ENCODE measurements around the gene CAMK2B.

The CAMK2B gene

DNA sequence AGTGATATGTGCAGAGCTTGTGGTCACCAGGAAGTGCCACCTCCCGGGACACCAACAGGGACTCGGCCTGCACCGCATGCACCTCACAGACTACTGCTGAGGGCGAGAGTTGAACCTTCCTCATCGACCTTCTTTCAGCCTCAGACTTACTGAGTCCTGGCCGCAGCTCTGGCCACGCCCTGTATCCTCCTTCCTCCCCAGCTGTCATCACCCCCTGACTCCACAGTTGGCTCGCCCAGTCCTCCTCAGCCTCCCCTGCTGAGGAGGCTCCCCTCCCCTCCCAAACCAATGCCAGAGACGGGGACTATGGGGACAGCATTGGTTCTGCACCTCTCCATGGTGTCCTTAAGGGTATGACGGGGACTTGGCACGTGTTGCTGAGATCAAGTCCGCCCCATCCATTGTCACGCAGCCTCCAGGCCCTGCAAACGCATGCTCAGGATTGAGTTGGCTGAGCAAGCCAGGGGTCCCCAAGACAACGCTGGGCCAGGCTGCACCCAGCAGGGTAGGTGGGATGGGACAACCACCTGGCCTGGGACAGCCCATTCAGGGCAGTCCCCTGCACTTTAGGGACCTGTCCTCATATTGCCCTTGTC lies 75.7 kb downstream of the CAMK2B start:
- no peak for DNase-seq

- DNase-seq: no peak
Measured at GRCh38 chr7:44247868-44248651, 77.3 kb downstream of the CAMK2B start.

- DNase-seq: no peak
Measured at GRCh38 chr7:44246396-44247113, 78.8 kb downstream of the CAMK2B start.

DNA sequence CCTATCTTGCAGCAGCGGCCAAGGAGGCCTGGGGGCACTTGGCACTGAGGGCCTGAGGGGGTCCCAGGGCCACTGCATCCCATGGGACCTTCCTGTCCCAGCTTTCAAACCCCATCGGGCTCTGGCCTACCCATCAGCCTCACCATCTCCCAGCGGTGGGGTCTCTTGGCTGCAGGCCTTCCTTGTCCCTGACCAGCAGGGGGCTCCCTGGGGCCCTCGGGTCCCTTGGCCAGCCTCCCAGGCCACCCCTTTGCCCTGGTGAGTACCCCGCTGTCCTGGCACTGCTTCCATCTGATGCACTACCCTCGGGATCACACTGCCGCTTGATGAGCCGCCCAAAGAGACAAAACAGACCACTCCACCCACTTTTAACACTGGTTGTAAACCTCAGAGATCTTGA lies 81.1 kb downstream of the CAMK2B start:
- peak; percentile 8 for DNase-seq

DNA sequence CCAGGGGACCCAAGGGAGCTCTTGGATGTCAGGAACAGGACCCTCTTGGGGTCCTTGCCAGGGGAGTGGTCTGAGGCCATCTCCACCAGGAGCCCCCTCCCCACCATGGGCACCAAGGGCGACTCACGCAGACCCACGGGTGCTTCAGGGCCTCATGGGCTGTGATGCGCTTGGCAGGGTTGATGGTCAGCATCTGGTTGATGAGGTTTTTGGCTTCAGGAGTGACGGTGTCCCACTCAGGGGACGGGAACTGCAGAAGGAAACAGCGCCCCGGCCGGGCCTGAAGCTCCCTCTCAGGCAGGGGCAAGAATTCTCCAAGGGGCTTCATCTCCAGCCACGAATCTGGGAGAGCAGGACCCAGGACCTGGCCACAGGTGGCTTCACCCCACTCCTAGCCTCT lies 83.3 kb downstream of the CAMK2B start:
- no peak for DNase-seq

GRCh38 chr7:44240983-44241510 lies 84.3 kb downstream of the CAMK2B start:
- DNase-seq: peak; percentile 64

DNA sequence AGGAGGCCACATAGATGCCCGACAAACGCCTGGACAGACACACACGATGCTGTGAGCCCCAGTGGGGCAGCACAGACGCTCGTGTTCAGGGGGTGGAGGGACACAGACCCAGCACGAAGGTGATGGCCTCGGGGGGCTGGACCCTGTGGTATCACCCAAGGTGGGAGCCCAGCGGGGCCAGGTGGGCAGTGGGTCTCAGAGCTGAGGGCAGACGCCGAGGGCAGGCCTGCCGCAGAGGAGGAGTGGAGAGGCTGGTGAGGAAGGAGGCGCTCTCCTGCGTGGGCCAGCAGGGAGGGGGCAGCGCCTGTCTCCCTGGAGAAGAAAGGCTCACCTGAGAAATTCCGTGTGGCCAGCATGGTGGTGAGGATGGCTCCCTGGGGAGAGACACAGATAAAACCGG lies 85.0 kb downstream of the CAMK2B start:
- DNase-seq: no peak

- DNase-seq: no peak
Measured at GRCh38 chr7:44239361-44239760, 86.0 kb downstream of the CAMK2B start.

- DNase-seq: no peak
Measured at GRCh38 chr7:44238116-44238695, 87.2 kb downstream of the CAMK2B start.

DNA sequence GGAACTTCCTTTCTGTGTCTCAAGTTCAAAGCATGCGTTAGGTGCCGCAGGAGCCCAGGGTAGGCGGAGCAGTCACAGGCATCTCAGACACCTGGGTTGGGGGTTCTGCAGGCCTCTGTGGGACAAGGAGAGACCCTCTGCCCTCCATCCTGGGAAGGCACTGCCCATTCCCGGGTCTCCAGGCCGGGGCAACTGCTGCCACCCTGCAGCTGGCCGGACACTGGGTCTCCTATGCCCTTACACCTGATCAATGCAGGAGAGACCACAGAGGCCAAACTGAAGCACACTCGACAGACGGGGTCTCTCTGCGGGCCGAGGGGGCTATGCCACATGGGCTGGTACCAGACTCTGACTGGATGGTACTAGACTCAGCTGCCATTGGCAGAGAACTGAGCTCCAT lies 87.7 kb downstream of the CAMK2B start:
- no peak for DNase-seq

GRCh38 chr7:44236333-44236728 lies 89.1 kb downstream of the CAMK2B start:
- no peak for DNase-seq

GRCh38 chr7:44235582-44236332 lies 89.6 kb downstream of the CAMK2B start:
- no peak for DNase-seq

- DNase-seq: no peak
Measured at GRCh38 chr7:44235066-44235465, 90.3 kb downstream of the CAMK2B start.

- no peak for DNase-seq
Measured at GRCh38 chr7:44232901-44233715, 92.3 kb downstream of the CAMK2B start.

DNA sequence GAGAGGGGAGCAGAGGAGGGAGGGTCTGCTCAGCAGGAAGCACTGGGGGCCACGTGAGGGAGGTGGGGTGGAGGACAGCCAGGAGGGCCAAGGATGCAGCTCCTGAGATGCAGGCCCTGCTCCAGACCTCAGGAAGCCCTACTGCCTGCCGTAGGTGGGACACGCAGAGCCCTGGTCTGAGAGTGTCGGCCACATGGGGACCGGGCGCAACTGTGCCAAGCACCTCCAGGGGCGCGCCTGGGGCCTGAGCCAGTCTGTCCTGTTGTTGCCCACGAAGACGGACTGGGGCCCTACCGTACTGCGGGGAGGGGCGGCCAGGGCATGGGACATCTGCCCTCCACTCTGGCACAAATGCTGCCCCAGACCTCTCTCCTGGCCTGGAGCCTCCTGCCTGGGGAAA lies 93.0 kb downstream of the CAMK2B start:
- no peak for DNase-seq

- DNase-seq: no peak
Measured at GRCh38 chr7:44231088-44231487, 94.3 kb downstream of the CAMK2B start.

- DNase-seq: no peak
Measured at GRCh38 chr7:44230286-44230685, 95.1 kb downstream of the CAMK2B start.

GRCh38 chr7:44229546-44230105 lies 95.8 kb downstream of the CAMK2B start:
- no peak for DNase-seq

DNA sequence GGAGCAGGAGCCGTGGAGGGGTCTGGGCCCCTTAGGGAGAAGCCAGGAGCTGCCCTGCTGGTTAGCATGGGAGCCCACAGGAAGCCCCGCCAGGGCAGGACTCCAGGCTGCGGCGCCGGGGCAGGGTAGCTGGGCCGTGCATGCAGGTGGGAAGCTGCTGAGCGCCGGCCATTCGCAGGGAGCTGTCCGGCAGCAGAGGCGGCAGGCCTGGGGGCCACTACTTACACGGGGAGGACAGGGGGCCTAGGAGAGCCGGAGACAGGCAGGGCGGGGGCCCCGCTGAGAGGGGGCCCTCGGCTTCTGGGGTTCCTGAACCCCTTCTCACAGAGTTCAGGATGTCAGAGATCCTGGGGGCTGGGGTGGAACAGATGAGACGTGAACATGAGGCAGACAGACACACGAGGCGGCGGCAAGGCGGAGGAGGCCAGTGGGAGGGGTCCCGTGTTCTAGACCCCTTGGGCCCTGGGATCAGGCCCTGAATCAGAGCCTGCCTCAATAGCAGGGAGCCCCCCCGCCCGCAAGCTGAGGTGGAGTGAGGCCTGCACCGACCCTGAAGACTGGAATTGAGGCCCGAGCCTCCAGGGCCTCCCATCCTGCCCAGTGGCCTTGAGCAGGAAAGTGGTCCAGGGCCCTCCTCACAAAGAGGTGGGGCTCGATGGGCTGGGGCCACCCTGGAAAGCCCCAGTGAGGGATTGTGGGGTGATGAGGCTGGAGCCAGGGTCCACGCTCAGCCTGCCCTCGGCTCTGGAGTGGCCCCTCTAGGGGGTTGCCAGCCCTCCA lies 96.6 kb downstream of the CAMK2B start:
- no peak for DNase-seq

GRCh38 chr7:44227911-44228310 lies 97.5 kb downstream of the CAMK2B start:
- DNase-seq: no peak

- no peak for DNase-seq
Measured at GRCh38 chr7:44226396-44226753, 99.0 kb downstream of the CAMK2B start.

All from CD4-positive, alpha-beta T cell treated with Interleukin-12 subunit alpha and Interleukin-12 subunit beta, for 1 hour (primary cell).